H1 (cell line): ENCODE results near the gene ATP2C1. TPM values are rescaled to one million over a fixed set of nuclear protein-coding genes. Genes with fewer than 3 reads are reported as not detected.

ENCODE experiments used
- CTCF ChIA-PET: fragments of 300-600 bp; sonication (Branson Sonifier 250); formaldehyde crosslinking; loops from one replicate; lab custom pipeline; 2021; ENCODE audit not compliant: partially characterized antibody; lab: Charles Lee
- POLR2A ChIA-PET: fragments of 300-600 bp; sonication (Branson Sonifier 250); formaldehyde crosslinking; loops from one replicate; lab custom pipeline; 2021; ENCODE audit warnings: inconsistent platforms; ENCODE audit not compliant: partially characterized antibody; lab: Charles Lee
- DNase-seq, 2 experiments: peaks; one replicate each; pipeline versions ENCODE4 v3.0.0 to v3.0.0-alpha.2; 2010 to 2022; ENCODE audit warnings: low spot score in 2 of 2, low read depth in 1 of 2, mixed read lengths in 1 of 2
- FAIRE-seq: peaks from 2 replicates; lab custom pipeline; 2011; peaks lifted over from hg19 to GRCh38; lab: Jason Lieb, UNC
- H2AFZ ChIP-seq: 2 replicates; pipeline ENCODE4 v1.8.1; 2012; ENCODE audit warnings: low read length, inconsistent platforms
- H2AK5ac ChIP-seq: 2 replicates; pipeline ENCODE4 v1.6.1; 2013; ENCODE audit warnings: low read depth, low read length
- H2BK120ac ChIP-seq: replicated peaks from 2 replicates; pipeline ENCODE3; 2013; ENCODE audit warnings: low read depth, low read length, inconsistent platforms
- H2BK12ac ChIP-seq: 2 replicates; pipeline ENCODE4 v1.6.1; 2013; ENCODE audit warnings: low read depth, low read length
- H2BK15ac ChIP-seq: 2 replicates; pipeline ENCODE4 v1.6.1; 2013; ENCODE audit warnings: low read length
- H2BK20ac ChIP-seq: 2 replicates; pipeline ENCODE4 v1.6.1; 2013; ENCODE audit warnings: low read length
- H2BK5ac ChIP-seq: 2 replicates; pipeline ENCODE4 v1.6.1; 2013; ENCODE audit warnings: low read depth, low read length
- H3K14ac ChIP-seq: 2 replicates; pipeline ENCODE4 v1.6.1; 2013; ENCODE audit warnings: inconsistent platforms; ENCODE audit not compliant: insufficient read length
- H3K18ac ChIP-seq: 2 replicates; pipeline ENCODE4 v1.6.1; 2013; ENCODE audit warnings: low read length; ENCODE audit errors: extremely low read depth
- H3K23ac ChIP-seq: 2 replicates; pipeline ENCODE4 v1.6.1; 2013; ENCODE audit warnings: inconsistent platforms; ENCODE audit not compliant: insufficient read length
- H3K23me2 ChIP-seq: 2 replicates; pipeline ENCODE4 v1.6.1; 2013; ENCODE audit warnings: low read depth, low read length
- H3K27ac ChIP-seq: 2 replicates; pipeline ENCODE4 v1.6.1; 2011; ENCODE audit warnings: low read depth, low read length, inconsistent platforms
- H3K27me3 ChIP-seq, 4 experiments: replicated peaks in 1 of 4; 1 replicate in 1 of 4; 2 replicates in 3 of 4; pipeline versions ENCODE4 v1.6.1 to v1.8.1; 2011 to 2013; ENCODE audit warnings: low read length in 3 of 4, mild to moderate bottlenecking in 3 of 4, inconsistent platforms in 2 of 4, mixed read lengths in 2 of 4, moderate library complexity in 1 of 4; ENCODE audit not compliant: control insufficient read depth in 3 of 4, insufficient read depth in 3 of 4; ENCODE audit errors: extremely low read depth in 1 of 4
- H3K36me3 ChIP-seq, 4 experiments: 2 replicates each; pipeline versions ENCODE4 v1.6.1 to v1.8.1; 2011 to 2013; ENCODE audit warnings: mild to moderate bottlenecking in 4 of 4, low read length in 3 of 4, moderate library complexity in 2 of 4, control low read depth in 1 of 4, inconsistent platforms in 1 of 4; ENCODE audit not compliant: insufficient read depth in 4 of 4, control insufficient read depth in 2 of 4
- H3K4ac ChIP-seq: replicated peaks from 2 replicates; pipeline ENCODE3; 2013; ENCODE audit warnings: low read length, low read depth, mixed read lengths, inconsistent platforms; ENCODE audit not compliant: insufficient read length
- H3K4me1 ChIP-seq, 4 experiments: replicated peaks in 1 of 4; 1 replicate in 1 of 4; 2 replicates in 3 of 4; pipeline versions ENCODE4 v1.6.1 to v1.8.1; 2011 to 2013; ENCODE audit warnings: low read length in 3 of 4, inconsistent platforms in 2 of 4, mixed read lengths in 1 of 4; ENCODE audit not compliant: insufficient read depth in 4 of 4, control insufficient read depth in 3 of 4
- H3K4me2 ChIP-seq, 2 experiments: 2 replicates each; pipeline versions ENCODE4 v1.6.1 to v1.8.1; 2011 to 2013; ENCODE audit warnings: low read depth in 2 of 2, low read length in 2 of 2, control low read depth in 1 of 2, inconsistent platforms in 1 of 2, mild to moderate bottlenecking in 1 of 2; ENCODE audit not compliant: insufficient read depth in 1 of 2
- H3K4me3 ChIP-seq, 4 experiments: fragments of 200-600, 300-600 bp in 1 of 4; sonication (generic), shearing (Covaris generic), sonication (Bioruptor Twin) in 1 of 4; 2 replicates each; pipeline versions ENCODE4 v1.5.1 to v1.8.1; 2011 to 2016; ENCODE audit warnings: low read length in 4 of 4, low read depth in 3 of 4, control low read depth in 2 of 4, inconsistent platforms in 2 of 4, mild to moderate bottlenecking in 2 of 4, mixed read lengths in 1 of 4, moderate library complexity in 1 of 4; ENCODE audit not compliant: insufficient read depth in 2 of 4; ENCODE audit errors: extremely low read depth in 1 of 4
- H3K56ac ChIP-seq: replicated peaks from 2 replicates; pipeline ENCODE3; 2013; ENCODE audit warnings: low read depth, mild to moderate bottlenecking, mixed read lengths, low read length, inconsistent platforms; ENCODE audit not compliant: insufficient read length
- H3K79me1 ChIP-seq: 2 replicates; pipeline ENCODE4 v1.6.1; 2013; ENCODE audit warnings: low read depth, low read length, control low read depth
- H3K79me2 ChIP-seq, 2 experiments: 2 replicates each; pipeline versions ENCODE4 v1.6.1 to v1.8.1; 2012 to 2013; ENCODE audit warnings: low read length in 2 of 2, mild to moderate bottlenecking in 2 of 2, inconsistent platforms in 1 of 2; ENCODE audit not compliant: insufficient read depth in 2 of 2, control insufficient read depth in 1 of 2
- H3K9ac ChIP-seq, 4 experiments: replicated peaks in 1 of 4; 1 replicate in 1 of 4; 2 replicates in 3 of 4; pipeline versions ENCODE4 v1.6.1 to v1.8.1; 2011 to 2013; ENCODE audit warnings: low read depth in 3 of 4, low read length in 3 of 4, control low read depth in 2 of 4, mild to moderate bottlenecking in 2 of 4, moderate library complexity in 2 of 4, inconsistent platforms in 1 of 4; ENCODE audit errors: extremely low read depth in 1 of 4
- H3K9me3 ChIP-seq, 2 experiments: 2 replicates each; pipeline versions ENCODE4 v1.6.1 to v1.8.1; 2012 to 2013; ENCODE audit warnings: mild to moderate bottlenecking in 2 of 2, moderate library complexity in 2 of 2, control low read depth in 1 of 2, inconsistent platforms in 1 of 2, low read depth in 1 of 2, low read length in 1 of 2, mixed read lengths in 1 of 2; ENCODE audit not compliant: insufficient read depth in 2 of 2
- H4K20me1 ChIP-seq, 2 experiments: replicated peaks in 1 of 2; 2 replicates each; pipeline versions ENCODE3 to v1.8.1; 2011 to 2013; ENCODE audit warnings: inconsistent platforms in 2 of 2, low read length in 2 of 2, mild to moderate bottlenecking in 1 of 2; ENCODE audit not compliant: insufficient read depth in 2 of 2, control insufficient read depth in 1 of 2
- H4K5ac ChIP-seq: 2 replicates; pipeline ENCODE4 v1.6.1; 2013; ENCODE audit warnings: low read length, low read depth, mixed read lengths, inconsistent platforms; ENCODE audit not compliant: insufficient read length
- H4K8ac ChIP-seq: 2 replicates; pipeline ENCODE4 v1.8.0; 2013; ENCODE audit warnings: mild to moderate bottlenecking, moderate library complexity, low read length, inconsistent platforms; ENCODE audit not compliant: insufficient read depth; ENCODE audit errors: extremely low read depth
- H4K91ac ChIP-seq: replicated peaks from 2 replicates; pipeline ENCODE3; 2013; ENCODE audit warnings: low read length, mixed read lengths, inconsistent platforms; ENCODE audit not compliant: insufficient read length
- BACH1 ChIP-seq: IDR thresholded peaks from 2 replicates; pipeline ENCODE4 v1.6.1; 2012; ENCODE audit warnings: low read length, improper control_type of control experiment
- polyA plus RNA-seq, 7 experiments: library from polyadenylated mRNA; depleted of rRNA in 3 of 7; stranded (reverse) in 5 of 7; unstranded in 2 of 7; fragments of >200 nt in 5 of 7; fragments of 200-250 nt in 2 of 7; gene quantifications; 1 replicate in 5 of 7; 2 replicates in 1 of 7; 4 replicates in 1 of 7; pipeline versions ENCODE4 v1.2.1 to v1.2.3, GENCODE V29; 2011 to 2013; ENCODE audit warnings: missing spikeins in 2 of 7, mixed read lengths in 2 of 7
- total RNA-seq: library from RNA; stranded (reverse); fragmentation: NEBNext Ultra II Directional; extraction: Animal tissue kit (Norgen Biotek cat#: 25700); gene quantifications from 2 replicates; pipeline ENCODE4 v1.2.1, GENCODE V29; 2021

Gene ATP2C1
- total and polyA plus RNA-seq, 2 of the 8 experiments (the other 6 are each of a cell fraction or from before 2014, with no cell fraction given): 50.7 to 68.5 TPM

DNA sequence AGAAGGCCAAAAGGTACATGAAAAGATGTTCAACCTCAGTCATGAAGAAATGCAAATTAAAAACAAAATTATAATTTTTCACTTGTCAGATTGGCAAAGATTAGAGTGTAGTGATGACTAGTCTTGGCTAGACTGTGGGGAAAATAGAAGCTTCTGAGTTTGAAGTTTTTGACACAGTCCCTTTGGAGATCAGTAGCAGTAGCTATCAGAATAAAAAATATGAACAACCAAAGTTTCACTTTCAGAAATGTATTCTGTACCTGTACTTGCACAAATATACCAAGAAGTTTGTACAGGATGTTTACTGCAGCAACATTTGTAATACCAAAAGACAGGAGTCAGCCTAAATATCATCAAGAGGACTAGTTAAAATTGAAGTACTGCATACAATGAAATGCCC, 14.1 kb downstream of the ATP2C1 start:
- CTCF ChIA-PET: no interaction called here
- no peak overlapping the region for H4K5ac ChIP-seq
- H3K23me2 ChIP-seq: no peaks in the 10 kb centered on the region
- H3K4me2 ChIP-seq: no peak overlapping the region
- peaks cover 3% of the 10 kb centered on the region; the same call in 1 of the 2 replicates for H3K79me1 ChIP-seq
- no peak overlapping the region for H3K4ac ChIP-seq
- no peak for FAIRE-seq
- H2BK12ac ChIP-seq: no peak overlapping the region
- POLR2A ChIA-PET: no interaction called here
- H4K8ac ChIP-seq: no peak overlapping the region
- no peak overlapping the region for H3K23ac ChIP-seq
- H3K4me1 ChIP-seq: no peaks in the 10 kb centered on the region
- no peak overlapping the region for H2BK120ac ChIP-seq
- H3K56ac ChIP-seq: no peak overlapping the region
- H2AFZ ChIP-seq: no peak overlapping the region
- no peaks in the 10 kb centered on the region for H3K36me3 ChIP-seq
- H3K18ac ChIP-seq: no peak overlapping the region
- H3K27me3 ChIP-seq: peaks cover 0 to 1% (median 0%) of the 10 kb centered on the region in 4 experiments; a peak in 1 of 7 replicates
- peaks cover 0 to 70% of the 10 kb centered on the region in 2 experiments; a peak in 3 of 4 replicates for H3K79me2 ChIP-seq
- H3K4me3 ChIP-seq: no peak overlapping the region
- H4K20me1 ChIP-seq: peaks cover 2% of the 10 kb centered on the region in 2 experiments
- no peak overlapping the region for H4K91ac ChIP-seq
- no peak overlapping the region for H2BK5ac ChIP-seq
- no peak for DNase-seq
- no peak overlapping the region for H3K14ac ChIP-seq
- H3K27ac ChIP-seq: no peak overlapping the region
- no peaks in the 10 kb centered on the region for H3K9me3 ChIP-seq
- TF ChIP-seq BACH1: no peak
- H3K9ac ChIP-seq: no peak overlapping the region
- no peak overlapping the region for H2BK15ac ChIP-seq
- H2BK20ac ChIP-seq: no peak overlapping the region
- H2AK5ac ChIP-seq: no peak overlapping the region
